GM21390 (cell line): ENCODE results near the gene NAALADL2.

Experiments
- ATAC-seq: cut with Tn5 transposase; IDR thresholded peaks from one replicate; pipeline ENCODE4 v1.9.1; 2021; ENCODE audit not compliant: unreplicated experiment

Gene NAALADL2

DNA sequence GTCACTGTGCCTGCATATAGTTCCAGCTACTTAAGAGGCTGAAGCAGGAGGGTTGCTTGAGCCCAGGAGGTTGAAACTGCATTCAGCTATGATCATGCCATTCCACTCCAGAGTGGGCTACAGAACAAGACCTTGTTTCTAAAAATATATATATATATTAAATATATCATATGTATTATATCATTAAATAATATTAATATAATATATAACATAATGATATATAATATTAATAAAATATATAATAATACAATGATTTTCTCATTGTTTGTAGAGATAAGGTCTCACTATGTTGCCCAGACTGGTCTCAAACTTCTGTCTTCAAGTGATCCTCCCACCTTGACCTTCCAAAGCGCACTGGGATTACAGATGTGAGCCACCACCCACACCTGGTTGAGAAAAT, 101.8 kb downstream of the NAALADL2 start:
- no peak for ATAC-seq

DNA sequence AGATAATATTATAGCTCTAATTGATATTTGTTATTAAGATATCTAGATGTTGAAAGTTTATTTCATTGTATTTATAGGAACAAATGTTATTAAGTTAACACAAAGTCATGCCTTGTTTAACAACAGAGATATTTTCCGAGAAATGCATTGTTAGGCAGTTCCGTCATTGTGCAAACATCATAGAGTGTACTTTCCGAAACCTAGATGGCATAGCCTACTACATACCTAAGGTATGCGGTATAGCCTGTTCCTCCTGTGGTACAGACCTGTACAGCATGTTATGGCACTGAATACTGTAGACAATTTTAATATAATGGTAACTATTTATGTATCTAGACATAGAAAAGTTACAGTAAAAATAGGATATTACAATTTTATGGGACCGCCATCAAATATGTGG, 114.3 kb downstream of the NAALADL2 start:
- ATAC-seq: no peak

DNA sequence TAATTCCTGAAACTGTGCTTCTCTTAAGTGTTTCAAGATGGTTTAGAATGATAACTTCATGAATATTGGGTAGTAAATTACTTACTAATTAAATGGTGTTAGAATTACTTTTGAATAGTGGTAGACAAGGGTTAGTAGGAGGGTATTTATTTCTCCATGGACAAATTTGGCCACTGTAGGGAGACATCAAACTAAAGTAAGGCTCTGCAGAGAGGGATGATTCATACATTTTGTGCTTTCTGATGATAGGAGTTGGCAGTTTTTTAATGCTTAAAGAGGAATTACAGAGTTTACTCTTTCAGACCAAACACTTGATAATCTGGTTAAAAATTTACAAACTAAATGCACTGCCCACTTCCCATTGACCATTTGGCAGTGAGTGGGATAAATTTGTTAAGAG, 127.6 kb downstream of the NAALADL2 start:
- no peak for ATAC-seq

DNA sequence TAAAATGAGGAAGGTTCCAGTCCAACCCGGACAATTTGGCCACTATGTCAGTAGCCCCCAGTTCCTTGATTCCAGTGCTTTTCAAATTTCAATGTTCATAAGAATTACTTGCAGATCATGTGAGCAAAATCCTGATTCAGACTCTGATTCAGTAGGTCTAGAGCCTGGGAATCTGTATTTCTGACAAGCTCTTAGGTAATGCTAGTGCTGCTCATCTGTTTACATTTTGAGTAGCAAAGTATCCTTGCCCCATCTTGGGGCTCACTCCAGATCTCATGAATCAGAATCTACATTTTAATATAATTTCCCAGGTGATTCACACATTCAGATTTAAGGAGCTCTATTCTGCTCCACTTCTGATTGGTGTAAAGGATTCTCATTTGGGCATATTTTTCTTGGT, 142.0 kb downstream of the NAALADL2 start:
- no peak for ATAC-seq

DNA sequence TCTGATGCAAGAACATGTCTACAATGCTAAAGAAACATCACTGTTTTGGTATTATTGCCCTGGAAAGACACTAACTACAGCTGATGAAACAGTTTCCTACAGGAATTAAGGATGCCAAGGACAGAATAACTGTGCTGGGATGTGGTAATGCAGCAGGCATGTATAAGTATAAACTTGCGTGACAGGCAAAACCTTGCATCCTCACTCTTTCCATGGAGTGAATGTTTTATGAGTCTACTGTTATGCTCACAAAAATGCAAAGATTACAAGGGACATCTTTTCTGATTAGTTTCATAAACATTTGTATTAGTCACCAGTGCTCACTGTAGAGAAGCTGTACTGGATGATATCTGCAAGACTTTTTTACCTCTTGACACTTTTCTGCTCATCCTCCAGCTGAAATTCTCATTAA, 143.6 kb downstream of the NAALADL2 start:
- no peak for ATAC-seq

DNA sequence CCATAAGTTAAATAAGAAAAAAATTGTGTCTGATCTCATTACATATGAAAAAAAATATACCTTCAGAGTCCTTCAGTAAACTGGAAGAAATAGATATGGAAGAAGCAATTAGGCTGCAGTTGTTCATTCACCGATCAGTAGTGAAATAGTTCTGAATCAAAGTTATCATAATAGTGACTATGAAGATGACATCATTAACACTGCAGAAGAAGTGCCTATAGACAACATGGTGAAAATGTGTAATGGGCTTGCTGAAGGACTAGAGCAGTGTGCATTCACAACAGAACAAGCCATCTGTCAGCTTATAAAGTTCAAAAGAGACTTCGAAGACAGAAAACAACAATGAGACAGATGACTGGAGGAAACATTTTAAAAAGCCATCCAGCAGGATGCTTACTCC, 144.5 kb downstream of the NAALADL2 start:
- ATAC-seq: no peak

DNA sequence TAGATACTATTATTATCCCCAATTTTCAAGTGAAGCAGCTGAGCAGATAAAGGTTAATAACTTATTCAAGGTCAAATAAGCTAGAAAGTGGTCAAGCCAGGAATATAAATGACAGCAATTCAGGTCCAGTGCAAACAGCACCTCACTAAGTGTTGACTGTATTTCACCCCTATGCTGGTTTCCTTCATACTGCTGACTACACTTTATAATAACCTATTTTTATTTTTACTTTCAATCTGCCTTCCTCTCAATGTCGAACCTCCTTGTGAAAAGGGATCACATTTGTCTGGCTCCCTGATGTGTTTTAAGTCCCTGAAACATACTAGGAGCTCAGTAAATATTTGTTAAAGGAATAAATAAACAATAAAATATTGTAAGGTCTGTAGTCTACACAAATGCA, 146.1 kb downstream of the NAALADL2 start:
- ATAC-seq: no peak

DNA sequence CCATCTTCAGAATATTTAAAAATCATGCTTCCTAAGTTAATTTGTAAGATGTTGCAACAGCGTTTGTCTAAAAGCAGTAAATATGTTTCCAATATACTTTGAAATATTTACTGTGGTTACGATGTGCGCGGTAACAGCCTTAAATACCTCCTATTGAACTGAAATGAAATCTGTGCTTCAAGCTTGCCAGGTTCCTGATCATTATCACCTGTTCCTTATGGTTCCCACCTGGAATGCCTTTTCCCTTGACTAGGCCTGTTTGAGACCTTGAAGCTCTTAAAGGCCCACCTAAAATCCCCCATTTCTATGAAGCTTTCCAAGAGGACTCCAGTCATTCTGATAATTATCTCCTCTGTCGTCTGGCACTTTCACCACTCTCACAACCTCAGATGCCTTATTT, 146.7 kb downstream of the NAALADL2 start:
- no peak for ATAC-seq

DNA sequence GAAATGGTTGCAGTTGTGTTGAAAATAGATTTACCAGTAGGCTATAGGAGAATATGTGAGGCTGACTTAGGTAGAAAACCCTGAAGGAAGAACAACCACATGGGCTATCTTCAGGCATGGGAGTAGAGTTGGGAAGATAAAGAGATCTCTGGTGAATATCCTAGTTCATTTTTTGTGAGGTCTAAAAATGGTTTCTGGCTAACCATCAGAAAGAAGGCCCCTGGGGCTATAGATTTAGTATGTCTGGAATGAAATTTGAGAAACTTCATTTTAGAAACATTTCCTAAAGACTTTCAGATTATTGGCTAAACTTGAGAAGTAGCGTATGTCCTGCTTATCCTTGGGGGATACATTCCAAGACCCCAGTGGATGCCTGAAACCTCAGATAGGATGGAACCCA, 148.2 kb downstream of the NAALADL2 start:
- ATAC-seq: no peak

DNA sequence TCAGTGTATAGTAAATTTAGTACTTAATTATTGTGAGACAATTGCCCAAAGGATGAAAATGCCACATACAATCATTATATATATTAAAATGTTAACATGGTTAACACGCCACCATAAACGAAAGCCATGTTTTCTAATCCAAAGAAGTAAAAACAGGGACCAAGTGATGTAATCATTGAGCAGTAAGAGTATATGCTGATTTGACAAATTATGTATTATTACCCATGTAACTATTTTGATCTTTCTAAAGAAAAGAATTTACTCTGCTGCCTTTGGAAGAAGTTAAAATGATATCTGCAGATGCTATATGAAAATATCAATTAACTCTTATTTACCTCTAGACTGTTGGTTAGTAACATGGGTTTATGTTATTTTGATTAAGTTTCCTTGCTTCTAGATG, 150.2 kb downstream of the NAALADL2 start:
- ATAC-seq: no peak

DNA sequence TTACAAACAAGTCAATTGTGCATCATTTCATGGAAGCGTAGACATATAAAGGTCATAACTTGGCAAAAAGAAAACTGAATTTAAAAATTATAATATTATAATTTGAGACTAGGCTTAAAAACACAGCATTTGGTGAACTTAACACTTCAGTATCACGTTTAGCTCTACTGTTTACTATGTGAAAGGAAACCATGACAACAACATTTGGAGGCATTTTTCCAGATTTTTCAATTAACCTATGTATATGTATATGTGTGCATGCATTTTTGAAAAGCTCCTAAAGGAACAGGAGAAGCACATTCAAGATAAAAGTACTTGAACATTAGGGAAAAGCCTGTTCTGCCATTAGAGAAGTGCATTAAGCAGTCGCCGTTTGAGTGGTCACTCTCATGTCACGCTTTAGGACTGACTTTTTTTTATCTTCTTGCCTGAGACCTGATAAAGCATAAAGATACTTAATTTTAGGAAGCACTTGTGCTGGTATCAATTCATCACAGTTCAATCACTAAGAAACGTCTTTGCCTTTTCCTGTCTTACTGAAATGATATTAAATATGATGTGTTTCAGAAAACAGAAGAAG, 156.0 kb downstream of the NAALADL2 start:
- no peak for ATAC-seq

DNA sequence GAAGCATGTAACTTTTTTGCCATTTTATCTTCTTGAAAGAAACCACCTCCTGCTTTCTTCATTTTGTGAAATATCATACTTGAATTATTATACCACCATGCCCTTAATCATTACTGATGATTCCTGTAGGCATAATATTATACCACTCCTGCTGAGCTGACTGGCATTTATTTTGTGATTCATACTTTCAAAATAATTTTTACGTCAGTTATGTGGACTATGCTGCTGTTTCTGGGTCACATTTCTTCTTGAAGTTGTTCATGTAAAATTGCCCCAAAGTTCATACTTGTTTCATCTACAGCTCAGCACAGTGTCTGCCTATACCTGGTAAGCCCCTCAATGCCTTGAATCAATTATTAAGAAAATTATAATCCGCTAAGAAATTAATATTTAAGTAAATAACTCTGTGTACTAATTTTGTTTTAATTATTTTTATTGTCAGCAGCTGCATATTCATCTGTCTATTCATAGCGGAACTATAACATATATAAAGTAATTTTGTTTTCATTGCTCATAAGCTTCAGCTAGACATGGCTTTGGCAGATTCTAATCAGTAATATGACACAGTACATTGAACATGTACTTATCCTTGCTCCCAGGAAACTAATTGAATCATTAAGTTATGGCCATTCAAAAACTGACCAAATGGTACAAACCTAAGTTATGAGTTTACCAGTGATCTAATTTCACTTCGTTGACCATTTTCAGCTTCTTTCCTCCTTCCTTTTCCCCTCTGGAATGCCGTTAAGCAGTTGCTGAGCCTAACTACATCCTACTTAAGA, 160.0 kb downstream of the NAALADL2 start:
- ATAC-seq: no peak

DNA sequence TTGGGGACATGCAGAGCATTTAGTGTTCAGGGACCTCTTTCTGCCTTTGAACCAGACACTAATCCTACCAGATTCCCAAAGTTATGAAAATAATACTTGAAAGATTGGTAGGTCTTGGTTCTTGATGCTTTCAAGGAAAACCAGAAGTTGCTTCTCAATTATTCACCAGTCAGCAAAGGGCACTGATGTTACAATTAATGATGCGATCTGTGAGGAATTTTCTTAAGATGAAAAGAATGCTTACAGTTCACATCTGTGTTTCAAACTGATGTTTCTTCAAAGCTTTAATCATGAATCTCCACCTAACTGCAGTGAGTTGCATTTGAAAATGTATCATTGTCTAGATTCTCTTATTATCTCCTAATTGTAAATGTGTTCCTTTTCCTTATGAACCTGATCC, 161.0 kb downstream of the NAALADL2 start:
- no peak for ATAC-seq

DNA sequence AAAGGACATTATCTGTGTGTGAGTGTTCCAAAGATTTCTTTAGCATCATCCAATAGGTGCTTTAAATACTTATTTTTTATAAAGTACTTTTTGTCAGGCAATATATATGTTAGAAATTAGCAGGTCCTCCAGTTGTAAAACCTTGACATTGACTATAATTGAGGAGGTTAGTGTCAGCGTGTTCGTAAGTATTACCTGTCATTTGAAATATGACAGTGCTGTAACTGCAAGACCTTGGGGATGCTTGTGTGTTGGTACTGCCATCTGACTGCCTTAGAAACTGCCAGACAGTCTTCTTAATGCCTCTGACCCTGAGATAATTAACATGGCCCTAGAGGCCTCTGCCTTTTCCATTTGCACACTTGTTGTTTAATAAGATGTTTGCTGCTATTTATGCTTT, 170.7 kb downstream of the NAALADL2 start:
- no peak for ATAC-seq

DNA sequence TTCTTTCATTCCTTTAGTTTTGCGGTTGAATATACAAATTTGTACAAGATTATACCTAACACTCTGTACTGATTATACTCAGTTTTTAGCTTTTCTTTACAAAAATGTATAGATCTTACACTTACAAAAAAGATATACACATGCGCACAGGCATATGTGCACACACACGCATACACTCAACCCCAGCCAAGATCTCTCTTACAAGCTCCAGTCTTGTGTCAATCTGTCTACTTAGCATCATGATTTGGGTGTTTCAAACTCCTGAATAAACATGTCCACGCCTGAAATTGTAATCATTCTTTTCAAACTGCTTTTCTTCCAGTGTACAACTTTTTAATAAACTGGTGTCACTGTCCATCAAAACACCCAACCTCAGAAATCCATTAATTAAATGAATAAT, 180.7 kb downstream of the NAALADL2 start:
- ATAC-seq: no peak

DNA sequence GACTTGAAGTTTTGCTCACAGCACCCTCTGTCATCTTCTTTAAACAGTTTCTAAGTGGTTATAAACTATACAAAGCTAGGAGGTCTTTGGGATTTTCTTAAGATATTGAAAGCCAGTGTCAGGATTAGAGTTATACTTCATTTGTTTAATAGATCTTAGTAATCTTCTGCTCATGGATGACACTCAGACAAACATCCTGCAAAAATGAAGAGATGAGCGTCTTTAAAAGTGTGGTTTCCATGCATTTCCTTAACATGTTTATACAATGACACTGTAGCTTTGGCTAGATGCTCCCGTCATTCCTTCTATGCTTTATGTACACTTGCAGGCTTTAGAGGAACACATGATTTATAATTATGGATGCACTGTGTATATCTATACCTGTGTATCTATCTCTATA, 182.2 kb downstream of the NAALADL2 start:
- ATAC-seq: no peak

DNA sequence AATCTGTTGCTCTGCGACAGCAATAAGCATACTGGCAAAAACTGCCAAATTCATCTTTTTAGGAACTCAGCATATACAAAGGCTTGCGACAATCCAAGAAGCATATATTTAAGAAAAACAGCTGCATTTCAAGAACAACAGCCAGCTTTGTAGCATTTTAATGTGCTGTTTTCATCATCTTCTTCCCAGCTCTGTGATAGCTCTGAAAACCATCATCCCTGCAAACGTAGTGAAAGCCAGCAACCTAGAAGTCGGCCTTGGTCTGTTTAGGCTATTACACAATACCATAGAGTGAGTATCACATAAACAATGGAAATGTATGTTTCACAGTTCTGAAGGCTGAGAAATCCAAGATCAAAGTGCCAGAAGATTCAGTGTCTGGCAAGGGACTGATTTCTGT, 187.5 kb downstream of the NAALADL2 start:
- no peak for ATAC-seq

DNA sequence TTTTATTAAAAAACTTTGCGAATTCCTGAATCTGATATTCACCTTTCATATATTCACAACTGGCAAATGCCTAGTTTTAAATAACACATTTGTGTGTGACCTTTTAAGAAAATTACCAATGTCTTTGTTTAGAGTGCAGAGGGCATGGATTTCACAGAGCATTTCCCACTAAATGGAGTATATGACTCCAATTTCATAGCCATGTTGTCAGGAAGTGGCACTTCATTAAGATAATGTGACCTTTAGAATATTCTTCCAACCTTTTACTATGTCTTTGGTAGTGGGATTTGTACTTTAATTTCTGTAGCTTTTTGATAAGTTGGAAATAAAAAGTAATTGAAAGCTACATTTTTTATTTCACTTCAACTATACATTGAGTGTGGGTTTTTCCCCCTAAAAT, 188.7 kb downstream of the NAALADL2 start:
- ATAC-seq: no peak

DNA sequence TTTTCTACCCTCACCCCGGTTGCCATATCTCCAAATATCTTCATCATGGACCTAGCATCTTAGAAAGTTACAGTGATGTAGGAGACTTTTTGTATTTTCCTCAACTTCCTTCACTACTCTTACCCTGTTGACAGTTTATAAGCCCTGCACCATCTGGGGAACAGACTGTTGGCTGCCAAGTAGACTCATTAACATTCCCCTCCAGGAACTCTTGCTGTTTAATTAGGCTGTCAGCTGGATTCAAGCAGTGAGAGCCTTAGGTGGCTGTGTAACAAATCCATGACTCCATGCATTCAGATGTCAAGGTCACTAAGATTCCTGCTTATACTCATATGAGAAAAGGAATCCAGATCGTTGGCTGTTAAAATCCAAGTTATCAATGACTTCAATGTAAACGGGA, 198.3 kb downstream of the NAALADL2 start:
- ATAC-seq: no peak

DNA sequence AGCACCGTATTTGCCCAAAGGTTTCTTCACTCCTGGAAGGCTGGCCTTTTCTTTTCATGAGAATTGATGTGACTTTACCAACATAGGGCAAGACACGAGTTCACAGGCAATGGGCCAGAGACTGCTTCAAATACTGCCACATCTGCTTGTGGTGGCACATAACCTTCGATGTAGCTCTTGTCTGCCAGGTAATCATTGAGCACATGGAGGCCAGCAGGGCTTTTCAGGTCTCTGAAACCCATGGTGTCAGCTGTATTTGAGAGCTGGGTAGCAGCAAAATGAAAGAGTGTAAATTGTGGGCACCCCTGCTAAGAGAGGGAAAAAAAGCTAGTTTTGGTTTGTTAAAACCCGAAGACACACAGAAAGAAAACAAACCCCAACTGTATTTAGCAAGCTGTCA, 200.7 kb downstream of the NAALADL2 start:
- ATAC-seq: no peak

DNA sequence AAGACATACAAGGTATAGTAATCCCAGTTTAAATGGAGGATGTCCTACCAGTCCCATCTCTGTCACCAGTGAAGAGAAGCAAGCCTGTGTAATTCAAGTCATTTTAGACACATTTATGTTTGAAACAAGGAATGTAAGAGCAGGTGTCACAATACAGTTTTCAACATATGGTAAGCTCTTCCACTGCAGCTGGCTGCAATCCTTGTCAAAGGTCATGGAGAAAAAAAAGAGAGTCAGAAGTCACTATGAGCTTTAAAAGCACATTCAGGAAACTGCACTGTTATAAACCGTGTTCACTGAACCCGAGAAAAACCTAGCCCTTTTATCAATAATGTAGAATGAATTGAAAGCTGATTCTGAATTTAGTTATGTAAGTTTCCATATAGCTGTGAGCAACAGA, 206.4 kb downstream of the NAALADL2 start:
- no peak for ATAC-seq

DNA sequence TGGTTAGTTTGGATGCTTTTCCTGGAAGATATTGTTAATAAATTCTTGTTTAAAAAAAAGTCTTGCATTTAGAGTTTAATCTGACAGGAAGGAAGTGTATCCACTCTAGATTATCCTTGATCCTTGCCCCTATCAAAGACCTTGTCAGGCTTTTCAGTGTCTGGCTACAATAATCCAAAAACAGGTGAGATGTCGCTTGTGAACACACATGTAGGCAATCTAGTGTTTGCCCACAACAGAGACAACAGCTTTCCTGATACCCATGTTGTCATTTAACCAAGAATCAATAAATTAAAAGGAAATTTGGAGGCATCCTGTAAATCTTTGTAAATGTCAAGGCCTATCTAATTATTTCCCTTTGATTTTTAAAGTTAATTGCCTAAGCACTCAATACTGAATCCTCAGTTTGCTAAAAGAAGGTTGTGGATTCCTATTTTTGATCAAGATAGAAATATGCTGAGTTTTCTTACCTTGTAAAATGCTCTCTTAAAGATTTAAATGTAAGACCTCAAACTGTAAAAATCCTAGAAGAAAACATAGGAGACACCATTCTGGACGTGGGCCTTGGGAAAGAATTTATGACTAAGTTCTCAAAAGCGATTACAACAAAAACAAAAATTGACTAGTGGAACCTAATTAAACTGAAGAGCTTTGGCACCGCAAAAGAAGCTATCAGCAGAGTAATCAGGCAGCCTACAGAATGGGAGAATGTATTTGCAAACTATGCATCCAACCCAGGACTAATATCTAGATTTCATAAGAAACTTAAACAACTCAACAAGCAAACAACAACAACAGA, 207.7 kb downstream of the NAALADL2 start:
- ATAC-seq: no peak
